Epithelial cell of proximal tubule (primary cell): ENCODE measurements around the gene BACH2. TPM values are rescaled to one million over a fixed set of nuclear protein-coding genes. Genes with fewer than 3 reads are reported as not detected.

Experiments
- DNase-seq: peaks from one replicate; pipeline ENCODE4 v3.0.0-alpha.2; 2011; ENCODE audit warnings: low read depth
- H3K4me3 ChIP-seq: 2 replicates; pipeline ENCODE4 v1.5.1; 2011; ENCODE audit warnings: low read depth, mild to moderate bottlenecking, low read length
- CTCF ChIP-seq: conservative IDR thresholded peaks from 2 replicates; pipeline ENCODE4 v1.5.1; 2012; ENCODE audit warnings: low read depth, mild to moderate bottlenecking, low read length
- total RNA-seq: library from RNA; depleted of rRNA; stranded (reverse); fragments of >200 nt; gene quantifications from 2 replicates; pipeline ENCODE4 v1.2.3, GENCODE V29; 2015

BACH2 gene
- total RNA-seq, 1 donor from 2014 or later = 0.69 TPM

GRCh38 chr6:90072935-90073464, 223.6 kb downstream of the BACH2 start:
- DNase-seq = no peak
- no peak overlapping the region for H3K4me3 ChIP-seq
- TF ChIP-seq CTCF = no peak

GRCh38 chr6:90072501-90072900, 224.1 kb downstream of the BACH2 start:
- TF ChIP-seq CTCF = no peak
- no peak for DNase-seq
- H3K4me3 ChIP-seq = no peak overlapping the region

GRCh38 chr6:90068703-90069523, 227.7 kb downstream of the BACH2 start:
- no peak for DNase-seq
- TF ChIP-seq CTCF = no peak

GRCh38 chr6:90068264-90068663, 228.4 kb downstream of the BACH2 start:
- H3K4me3 ChIP-seq = no peak overlapping the region
- DNase-seq = peak; percentile 23
- TF ChIP-seq CTCF = no peak

More at GRCh38 chr6:90068703-90069523, 227.7 kb downstream of the BACH2 start:
- H3K4me3 ChIP-seq = no peak overlapping the region

- no peak for DNase-seq
- no peak for TF ChIP-seq CTCF
- H3K4me3 ChIP-seq = no peak overlapping the region
Observed at GRCh38 chr6:90066697-90067096, 229.9 kb downstream of the BACH2 start.

- H3K4me3 ChIP-seq = no peak overlapping the region
- DNase-seq = no peak
- TF ChIP-seq CTCF = no peak
Observed at GRCh38 chr6:90065173-90065572, 231.5 kb downstream of the BACH2 start.

- TF ChIP-seq CTCF = no peak
- no peak for DNase-seq
- no peak overlapping the region for H3K4me3 ChIP-seq
Observed at GRCh38 chr6:90062667-90063066, 234.0 kb downstream of the BACH2 start.
